Hepatocyte (in vitro differentiated cells): ENCODE measurements around the gene COMP. TPM values are rescaled to one million over a fixed set of nuclear protein-coding genes. Genes with fewer than 3 reads are reported as not detected.

Source experiments
- DNase-seq: peaks from one replicate; pipeline ENCODE4 v3.0.0-alpha.2; 2016; ENCODE audit warnings: low spot score
- H2AFZ ChIP-seq: fragments of 200-600 bp; sonication (generic); 2 replicates; pipeline ENCODE4 v1.6.0; 2016; ENCODE audit warnings: antibody characterized with exemption, mild to moderate bottlenecking
- H3K27ac ChIP-seq: fragments of 200-600 bp; sonication (generic); 2 replicates; pipeline ENCODE4 v1.5.1; 2016; ENCODE audit warnings: mild to moderate bottlenecking
- H3K27me3 ChIP-seq: fragments of 200-600 bp; sonication (generic); 2 replicates; pipeline ENCODE4 v1.6.1; 2016
- H3K36me3 ChIP-seq: fragments of 200-600 bp; sonication (generic); replicated peaks from 2 replicates; pipeline ENCODE4 v1.5.1; 2016; ENCODE audit warnings: low read depth; ENCODE audit not compliant: insufficient read depth
- H3K4me1 ChIP-seq: fragments of 200-600 bp; sonication (generic); 2 replicates; pipeline ENCODE4 v1.5.1; 2016; ENCODE audit warnings: mild to moderate bottlenecking, moderate library complexity; ENCODE audit not compliant: insufficient read depth
- H3K4me2 ChIP-seq: fragments of 200-600 bp; sonication (generic); 2 replicates; pipeline ENCODE4 v1.6.0; 2016
- H3K4me3 ChIP-seq: fragments of 200-600 bp; sonication (generic); 2 replicates; pipeline ENCODE4 v1.5.1; 2016; ENCODE audit warnings: mild to moderate bottlenecking
- H3K79me2 ChIP-seq: fragments of 200-600 bp; sonication (generic); 2 replicates; pipeline ENCODE4 v1.6.0; 2017; ENCODE audit warnings: mild to moderate bottlenecking
- H3K9me2 ChIP-seq: fragments of 200-600 bp; sonication (generic); replicated peaks from 2 replicates; pipeline ENCODE4 v1.6.0; 2017; ENCODE audit warnings: mild to moderate bottlenecking; ENCODE audit not compliant: insufficient read depth
- H3K9me3 ChIP-seq: fragments of 200-600 bp; sonication (generic); 2 replicates; pipeline ENCODE4 v1.5.1; 2016; ENCODE audit warnings: low read depth, mild to moderate bottlenecking
- H4K20me1 ChIP-seq: fragments of 200-600 bp; sonication (generic); 2 replicates; pipeline ENCODE4 v1.6.0; 2016; ENCODE audit warnings: mild to moderate bottlenecking; ENCODE audit not compliant: insufficient read depth, poor library complexity, severe bottlenecking
- EZH2 ChIP-seq: fragments of 200-600 bp; sonication (generic); IDR thresholded peaks from 2 replicates; pipeline ENCODE4 v1.6.1; 2016; ENCODE audit warnings: antibody characterized with exemption, mild to moderate bottlenecking, borderline replicate concordance
- EZH2phosphoT487 ChIP-seq: fragments of 200-600 bp; sonication (generic); IDR thresholded peaks from one replicate; pipeline ENCODE4 v1.6.1; 2018; ENCODE audit warnings: antibody characterized with exemption, mild to moderate bottlenecking, low read depth, moderate library complexity; ENCODE audit not compliant: unreplicated experiment, severe bottlenecking
- WGBS: methylation state at CpG from one replicate; pipeline ENCODE4 v1.1.6; 2016; ENCODE audit warnings: low lambda C conversion rate; ENCODE audit errors: missing lambda C conversion rate; 5-methylcytosine and 5-hydroxymethylcytosine counted together
- polyA plus RNA-seq: library from polyadenylated mRNA; unstranded; fragments of >200 nt; fragmentation: Nextera tagmentation; extraction: Ambion mirVana; gene quantifications from 2 replicates; pipeline ENCODE4 v1.2.1, GENCODE V29; 2016
- total RNA-seq: library from RNA; depleted of rRNA; stranded (reverse); fragments of >200 nt; gene quantifications from 2 replicates; pipeline ENCODE4 v1.2.3, GENCODE V29; 2014
- TF ChIP-seq, protein P1 (sequence below): fragments of 200-600 bp; sonication (generic); IDR thresholded peaks from 2 replicates; pipeline ENCODE4 v1.5.1; 2016; ENCODE audit warnings: antibody characterized with exemption, mild to moderate bottlenecking; ENCODE audit not compliant: poor library complexity

Gene COMP
- total and polyA plus RNA-seq, 2 experiments from 2014 or later: 2.8 to 16.3 TPM

- no peaks in the 10 kb centered on the region for H4K20me1 ChIP-seq
- no peak overlapping the region for H3K4me3 ChIP-seq
- DNase-seq: no peak
- H3K27me3 ChIP-seq: peaks cover 19% of the 10 kb centered on the region
- H3K4me1 ChIP-seq: peaks cover 2% of the 10 kb centered on the region
- WGBS: 88% methylated on average over 14 of the region's 14 CpGs
- no peak overlapping the region for H2AFZ ChIP-seq
- no peaks in the 10 kb centered on the region for H3K79me2 ChIP-seq
- H3K9me2 ChIP-seq: no peaks in the 10 kb centered on the region
- H3K4me2 ChIP-seq: no peak overlapping the region
- H3K36me3 ChIP-seq: no peaks in the 10 kb centered on the region
- no peak overlapping the region for H3K27ac ChIP-seq
- TF ChIP-seq, protein P1, sequence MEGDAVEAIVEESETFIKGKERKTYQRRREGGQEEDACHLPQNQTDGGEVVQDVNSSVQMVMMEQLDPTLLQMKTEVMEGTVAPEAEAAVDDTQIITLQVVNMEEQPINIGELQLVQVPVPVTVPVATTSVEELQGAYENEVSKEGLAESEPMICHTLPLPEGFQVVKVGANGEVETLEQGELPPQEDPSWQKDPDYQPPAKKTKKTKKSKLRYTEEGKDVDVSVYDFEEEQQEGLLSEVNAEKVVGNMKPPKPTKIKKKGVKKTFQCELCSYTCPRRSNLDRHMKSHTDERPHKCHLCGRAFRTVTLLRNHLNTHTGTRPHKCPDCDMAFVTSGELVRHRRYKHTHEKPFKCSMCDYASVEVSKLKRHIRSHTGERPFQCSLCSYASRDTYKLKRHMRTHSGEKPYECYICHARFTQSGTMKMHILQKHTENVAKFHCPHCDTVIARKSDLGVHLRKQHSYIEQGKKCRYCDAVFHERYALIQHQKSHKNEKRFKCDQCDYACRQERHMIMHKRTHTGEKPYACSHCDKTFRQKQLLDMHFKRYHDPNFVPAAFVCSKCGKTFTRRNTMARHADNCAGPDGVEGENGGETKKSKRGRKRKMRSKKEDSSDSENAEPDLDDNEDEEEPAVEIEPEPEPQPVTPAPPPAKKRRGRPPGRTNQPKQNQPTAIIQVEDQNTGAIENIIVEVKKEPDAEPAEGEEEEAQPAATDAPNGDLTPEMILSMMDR: no peak
- TF ChIP-seq EZH2: no peak
- H3K9me3 ChIP-seq: no peaks in the 10 kb centered on the region
Observed at GRCh38 chr19:18781047-18781600, 10.0 kb downstream of the COMP start.

GRCh38 chr19:18780631-18781030 lies 10.5 kb downstream of the COMP start:
- H3K36me3 ChIP-seq: no peaks in the 10 kb centered on the region
- H3K27me3 ChIP-seq: peaks cover 15% of the 10 kb centered on the region
- H4K20me1 ChIP-seq: no peaks in the 10 kb centered on the region
- DNase-seq: no peak
- H3K4me2 ChIP-seq: no peak overlapping the region
- H3K79me2 ChIP-seq: no peaks in the 10 kb centered on the region
- no peak overlapping the region for H3K27ac ChIP-seq
- H3K9me3 ChIP-seq: no peaks in the 10 kb centered on the region
- H3K9me2 ChIP-seq: no peaks in the 10 kb centered on the region
- no peak overlapping the region for H3K4me3 ChIP-seq
- 69% methylated on average over 10 of the region's 10 CpGs for WGBS
- no peak overlapping the region for H2AFZ ChIP-seq
- H3K4me1 ChIP-seq: peaks cover 2% of the 10 kb centered on the region
- TF ChIP-seq EZH2phosphoT487: no peak
- TF ChIP-seq EZH2: no peak
- TF ChIP-seq, protein P1: no peak

- H3K79me2 ChIP-seq: no peaks in the 10 kb centered on the region
- no peaks in the 10 kb centered on the region for H4K20me1 ChIP-seq
- H3K4me2 ChIP-seq: no peak overlapping the region
- H3K27me3 ChIP-seq: peaks cover 11% of the 10 kb centered on the region
- 89% methylated on average over 17 of the region's 17 CpGs for WGBS
- no peaks in the 10 kb centered on the region for H3K9me3 ChIP-seq
- TF ChIP-seq EZH2: no peak
- no peak for TF ChIP-seq EZH2phosphoT487
- TF ChIP-seq, protein P1: no peak
- H3K27ac ChIP-seq: no peak overlapping the region
- no peak overlapping the region for H2AFZ ChIP-seq
- no peak overlapping the region for H3K4me3 ChIP-seq
- no peaks in the 10 kb centered on the region for H3K36me3 ChIP-seq
- H3K9me2 ChIP-seq: no peaks in the 10 kb centered on the region
- DNase-seq: no peak
- H3K4me1 ChIP-seq: peaks cover 2% of the 10 kb centered on the region
Observed at GRCh38 chr19:18780081-18780480, 11.0 kb downstream of the COMP start.
